Measurements from ENCODE around the gene PIGQ. TPM values are rescaled to one million over a fixed set of nuclear protein-coding genes. Genes with fewer than 3 reads are reported as not detected.
A peak's percentile ranks its signal among the peaks of the same experiment; 100 is the strongest.

The PIGQ gene
- polyA plus RNA-seq, 1 of the 3 experiments (the other 2 are of a cell fraction): 38.7 TPM

GRCh38 chr16:537415-538335, 32.1 kb upstream of the PIGQ start:
- H3K4me3 ChIP-seq (ENCODE audit: low read depth in 2 of 2, low read length in 1 of 2): no peak overlapping the region
- H3K4me1 ChIP-seq (ENCODE audit: control insufficient read depth in 1 of 2, insufficient read depth in 2 of 2, low read depth in 1 of 2, low read length in 1 of 2): no peaks in the 10 kb centered on the region
- peak; percentile 60 for DNase-seq
- H3K9ac ChIP-seq: no peak overlapping the region
- H3K9me3 ChIP-seq: no peaks in the 10 kb centered on the region
- ChIA-PET POLR2A (interaction anchor here (1.0 kb wide), 1 partner anchor 28 kb away, joined by 3 read pairs; no protein-coding TSS in a partner anchor), CTCF (no interaction called here)
- 96% methylated on average over 37 of the region's 60 CpGs for WGBS (ENCODE audit: low lambda C conversion rate)
- H2AFZ ChIP-seq (ENCODE audit: low read depth): no peak overlapping the region
- no peaks in the 10 kb centered on the region for H3K9me2 ChIP-seq
- H3F3A ChIP-seq (replicated peaks; ENCODE audit: insufficient read depth): no peaks in the 10 kb centered on the region
- peaks cover 93% of the 10 kb centered on the region for H3K79me2 ChIP-seq (ENCODE audit: insufficient read depth)
- no peak overlapping the region for H3K27ac ChIP-seq (ENCODE audit: low read depth in 2 of 2, low read length in 1 of 2)
- H3K36me3 ChIP-seq (replicated peaks in 1 of 2; ENCODE audit: control insufficient read depth in 1 of 2, insufficient read depth in 2 of 2, low read length in 1 of 2): peaks cover 0 to 29% of the 10 kb centered on the region in 2 experiments
- H3K4me2 ChIP-seq: no peak overlapping the region
- TF ChIP-seq CHD2 (IDR thresholded peaks at IDR 0.05; ENCODE audit: low read length, partially characterized antibody) (no peak), MAX (IDR thresholded peaks at IDR 0.05; ENCODE audit: low read depth) (no peak), SMC3 (IDR thresholded peaks at IDR 0.05; ENCODE audit: low read depth, low read length) (no peak), TCF12 (IDR thresholded peaks at IDR 0.05) (no peak), YY1 (IDR thresholded peaks at IDR 0.05; ENCODE audit: low read depth) (no peak), TEAD4 (IDR thresholded peaks at IDR 0.05; ENCODE audit: borderline replicate concordance, insufficient read depth) (no peak)
- TF ChIP-seq, protein P1, sequence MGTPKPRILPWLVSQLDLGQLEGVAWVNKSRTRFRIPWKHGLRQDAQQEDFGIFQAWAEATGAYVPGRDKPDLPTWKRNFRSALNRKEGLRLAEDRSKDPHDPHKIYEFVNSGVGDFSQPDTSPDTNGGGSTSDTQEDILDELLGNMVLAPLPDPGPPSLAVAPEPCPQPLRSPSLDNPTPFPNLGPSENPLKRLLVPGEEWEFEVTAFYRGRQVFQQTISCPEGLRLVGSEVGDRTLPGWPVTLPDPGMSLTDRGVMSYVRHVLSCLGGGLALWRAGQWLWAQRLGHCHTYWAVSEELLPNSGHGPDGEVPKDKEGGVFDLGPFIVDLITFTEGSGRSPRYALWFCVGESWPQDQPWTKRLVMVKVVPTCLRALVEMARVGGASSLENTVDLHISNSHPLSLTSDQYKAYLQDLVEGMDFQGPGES (IDR thresholded peaks at IDR 0.05; ENCODE audit: low read depth, low read length): no peak
- TF ChIP-seq, protein P2, sequence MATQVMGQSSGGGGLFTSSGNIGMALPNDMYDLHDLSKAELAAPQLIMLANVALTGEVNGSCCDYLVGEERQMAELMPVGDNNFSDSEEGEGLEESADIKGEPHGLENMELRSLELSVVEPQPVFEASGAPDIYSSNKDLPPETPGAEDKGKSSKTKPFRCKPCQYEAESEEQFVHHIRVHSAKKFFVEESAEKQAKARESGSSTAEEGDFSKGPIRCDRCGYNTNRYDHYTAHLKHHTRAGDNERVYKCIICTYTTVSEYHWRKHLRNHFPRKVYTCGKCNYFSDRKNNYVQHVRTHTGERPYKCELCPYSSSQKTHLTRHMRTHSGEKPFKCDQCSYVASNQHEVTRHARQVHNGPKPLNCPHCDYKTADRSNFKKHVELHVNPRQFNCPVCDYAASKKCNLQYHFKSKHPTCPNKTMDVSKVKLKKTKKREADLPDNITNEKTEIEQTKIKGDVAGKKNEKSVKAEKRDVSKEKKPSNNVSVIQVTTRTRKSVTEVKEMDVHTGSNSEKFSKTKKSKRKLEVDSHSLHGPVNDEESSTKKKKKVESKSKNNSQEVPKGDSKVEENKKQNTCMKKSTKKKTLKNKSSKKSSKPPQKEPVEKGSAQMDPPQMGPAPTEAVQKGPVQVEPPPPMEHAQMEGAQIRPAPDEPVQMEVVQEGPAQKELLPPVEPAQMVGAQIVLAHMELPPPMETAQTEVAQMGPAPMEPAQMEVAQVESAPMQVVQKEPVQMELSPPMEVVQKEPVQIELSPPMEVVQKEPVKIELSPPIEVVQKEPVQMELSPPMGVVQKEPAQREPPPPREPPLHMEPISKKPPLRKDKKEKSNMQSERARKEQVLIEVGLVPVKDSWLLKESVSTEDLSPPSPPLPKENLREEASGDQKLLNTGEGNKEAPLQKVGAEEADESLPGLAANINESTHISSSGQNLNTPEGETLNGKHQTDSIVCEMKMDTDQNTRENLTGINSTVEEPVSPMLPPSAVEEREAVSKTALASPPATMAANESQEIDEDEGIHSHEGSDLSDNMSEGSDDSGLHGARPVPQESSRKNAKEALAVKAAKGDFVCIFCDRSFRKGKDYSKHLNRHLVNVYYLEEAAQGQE (IDR thresholded peaks at IDR 0.05; ENCODE audit: low read depth, low read length): no peak
- peaks cover 46% of the 10 kb centered on the region for H4K20me1 ChIP-seq (ENCODE audit: insufficient read depth)
- no peaks in the 10 kb centered on the region for H3K27me3 ChIP-seq (ENCODE audit: insufficient read depth)

DNA sequence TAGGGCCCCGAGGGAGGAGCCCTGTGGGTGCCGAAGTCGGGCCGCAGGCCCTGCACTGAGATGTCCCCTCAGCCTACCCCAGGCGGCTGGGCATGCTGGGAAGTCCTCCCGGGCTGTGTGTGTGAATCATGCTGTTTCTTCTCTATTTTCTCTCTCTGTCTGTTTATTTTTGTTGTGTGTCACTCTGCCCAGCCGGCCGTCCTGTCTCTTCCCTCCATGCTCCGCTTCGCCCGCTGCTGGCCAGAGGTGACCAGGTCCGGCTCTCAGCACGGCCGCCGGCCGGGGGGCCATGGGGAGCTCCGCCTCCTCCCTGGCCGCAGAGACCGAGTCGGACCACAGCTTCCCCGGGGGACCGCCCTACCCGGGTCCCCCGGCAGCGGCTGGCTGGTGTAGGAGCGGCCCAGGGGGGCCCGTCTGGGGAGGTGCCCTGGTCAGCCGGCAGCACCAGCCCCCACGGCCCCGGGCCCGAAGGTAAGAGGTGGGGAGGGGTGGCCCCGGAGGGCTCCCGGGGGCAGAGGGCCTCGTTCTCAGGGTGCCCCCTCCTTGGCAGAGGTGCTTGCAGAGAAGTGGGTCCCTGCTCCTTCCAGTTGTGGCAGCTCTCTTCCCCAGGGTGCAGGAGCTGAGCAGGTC, 29.8 kb upstream of the PIGQ start:
- WGBS (ENCODE audit: low lambda C conversion rate): 92% methylated on average over 12 of the region's 34 CpGs
- H4K20me1 ChIP-seq (ENCODE audit: insufficient read depth): peaks cover 26% of the 10 kb centered on the region
- H3K36me3 ChIP-seq (replicated peaks in 1 of 2; ENCODE audit: control insufficient read depth in 1 of 2, insufficient read depth in 2 of 2, low read length in 1 of 2): peaks cover 0 to 27% of the 10 kb centered on the region in 2 experiments
- no peaks in the 10 kb centered on the region for H3F3A ChIP-seq (replicated peaks; ENCODE audit: insufficient read depth)
- no peak overlapping the region for H3K9ac ChIP-seq
- H3K27me3 ChIP-seq (ENCODE audit: insufficient read depth): no peaks in the 10 kb centered on the region
- H3K4me1 ChIP-seq (ENCODE audit: control insufficient read depth in 1 of 2, insufficient read depth in 2 of 2, low read depth in 1 of 2, low read length in 1 of 2): peaks cover 0 to 5% of the 10 kb centered on the region in 2 experiments; a peak in 1 of 4 replicates
- no peak for DNase-seq
- no peak overlapping the region for H3K4me3 ChIP-seq (ENCODE audit: low read depth in 2 of 2, low read length in 1 of 2)
- H2AFZ ChIP-seq (ENCODE audit: low read depth): no peak overlapping the region
- H3K79me2 ChIP-seq (ENCODE audit: insufficient read depth): peaks cover 87% of the 10 kb centered on the region
- ChIA-PET CTCF (interaction anchor here (1.2 kb wide), 1 partner anchor 12 kb away, joined by 3 read pairs; no protein-coding TSS in a partner anchor), POLR2A (no interaction called here)
- H3K9me3 ChIP-seq: no peaks in the 10 kb centered on the region
- no peak overlapping the region for H3K27ac ChIP-seq (ENCODE audit: low read depth in 2 of 2, low read length in 1 of 2)
- no peak overlapping the region for H3K4me2 ChIP-seq
- no peaks in the 10 kb centered on the region for H3K9me2 ChIP-seq
- TF ChIP-seq NRF1 (IDR thresholded peaks at IDR 0.05; ENCODE audit: low read depth, low read length): no peak
- TF ChIP-seq, protein P2 (IDR thresholded peaks at IDR 0.05; ENCODE audit: low read depth, low read length): no peak
- no peak for TF ChIP-seq POLR2AphosphoS5 (IDR thresholded peaks at IDR 0.05; ENCODE audit: low read depth, low read length)
- TF ChIP-seq MAX (IDR thresholded peaks at IDR 0.05; ENCODE audit: low read depth): no peak
- TF ChIP-seq EP300 (IDR thresholded peaks at IDR 0.05; ENCODE audit: borderline replicate concordance in 1 of 2, low read depth in 1 of 2, low read length in 1 of 2): no peak
- TF ChIP-seq RCOR1 (IDR thresholded peaks at IDR 0.05; ENCODE audit: low read length): no peak
- TF ChIP-seq MEF2A (IDR thresholded peaks at IDR 0.05; ENCODE audit: borderline replicate concordance, low read depth): no peak
- TF ChIP-seq RXRA (IDR thresholded peaks at IDR 0.05; ENCODE audit: borderline replicate concordance, low read depth): no peak
- no peak for TF ChIP-seq TCF12 (IDR thresholded peaks at IDR 0.05)
